ENCODE data around the gene ZBTB21.

DNA sequence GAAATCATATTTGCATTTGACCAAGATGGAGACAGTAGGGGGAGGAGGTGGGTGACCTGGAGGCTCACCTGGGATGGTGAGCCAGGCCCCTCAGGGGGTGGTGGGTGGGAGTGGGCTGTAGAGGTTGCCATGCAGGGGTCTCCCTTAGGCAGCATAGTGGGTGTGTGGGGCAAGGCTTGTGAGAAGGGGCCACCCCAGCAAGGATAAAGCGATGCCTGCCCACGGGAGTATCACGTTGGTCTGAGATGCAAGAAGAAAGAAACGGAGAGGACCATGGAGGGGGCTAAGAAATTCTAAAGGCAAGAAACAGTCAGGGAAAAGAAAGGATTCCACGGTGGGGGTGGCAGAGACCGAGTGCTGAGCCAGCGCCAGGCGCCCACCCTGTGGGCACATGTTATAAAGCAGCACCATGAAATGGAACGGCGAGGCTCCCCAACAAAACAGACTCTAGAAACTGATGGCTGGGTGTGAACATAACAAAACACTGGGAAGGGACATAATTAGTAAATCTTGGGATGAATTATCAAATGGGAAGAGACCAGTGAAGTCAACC lies 44.6 kb downstream of the ZBTB21 start:
- TF ChIP-seq, protein P1, sequence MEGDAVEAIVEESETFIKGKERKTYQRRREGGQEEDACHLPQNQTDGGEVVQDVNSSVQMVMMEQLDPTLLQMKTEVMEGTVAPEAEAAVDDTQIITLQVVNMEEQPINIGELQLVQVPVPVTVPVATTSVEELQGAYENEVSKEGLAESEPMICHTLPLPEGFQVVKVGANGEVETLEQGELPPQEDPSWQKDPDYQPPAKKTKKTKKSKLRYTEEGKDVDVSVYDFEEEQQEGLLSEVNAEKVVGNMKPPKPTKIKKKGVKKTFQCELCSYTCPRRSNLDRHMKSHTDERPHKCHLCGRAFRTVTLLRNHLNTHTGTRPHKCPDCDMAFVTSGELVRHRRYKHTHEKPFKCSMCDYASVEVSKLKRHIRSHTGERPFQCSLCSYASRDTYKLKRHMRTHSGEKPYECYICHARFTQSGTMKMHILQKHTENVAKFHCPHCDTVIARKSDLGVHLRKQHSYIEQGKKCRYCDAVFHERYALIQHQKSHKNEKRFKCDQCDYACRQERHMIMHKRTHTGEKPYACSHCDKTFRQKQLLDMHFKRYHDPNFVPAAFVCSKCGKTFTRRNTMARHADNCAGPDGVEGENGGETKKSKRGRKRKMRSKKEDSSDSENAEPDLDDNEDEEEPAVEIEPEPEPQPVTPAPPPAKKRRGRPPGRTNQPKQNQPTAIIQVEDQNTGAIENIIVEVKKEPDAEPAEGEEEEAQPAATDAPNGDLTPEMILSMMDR (IDR thresholded peaks at IDR 0.05): no peak
- no peak for TF ChIP-seq POLR2A (IDR thresholded peaks at IDR 0.05)
